Panc1 (cell line): Measurements from ENCODE around the gene GIMAP4. TPM values are rescaled to one million over a fixed set of nuclear protein-coding genes. Genes with fewer than 3 reads are reported as not detected.
"Not testable (repeated sequence)": the region's sequence is repeated elsewhere in the genome, so short reads cannot be mapped to it uniquely, and the experiment has no call there.

Source experiments
- ATAC-seq: fragments of 200-7000 bp; cut with Tn5 transposase; 2 replicates; pipeline ENCODE4 v1.9.1; 2020; ENCODE audit warnings: mild to moderate bottlenecking, moderate library complexity
- BruUV-seq: library from RNA; stranded (reverse); fragments of 400-500 nt; replicated peaks from 2 replicates; lab custom pipeline; 2021; lab: Mats Ljungman, UMichigan
- CTCF ChIA-PET: fragments of 300-600 bp; sonication (Branson Sonifier 250); formaldehyde crosslinking; loops from one replicate; lab custom pipeline; 2022; ENCODE audit warnings: antibody characterized with exemption; lab: Charles Lee
- POLR2A ChIA-PET: fragments of 300-600 bp; sonication (Branson Sonifier 250); formaldehyde crosslinking; loops from one replicate; lab custom pipeline; 2022; ENCODE audit warnings: antibody characterized with exemption; lab: Charles Lee
- DNase-seq: peaks from one replicate; pipeline ENCODE4 v3.0.0-alpha.2; 2010; ENCODE audit warnings: low read depth, low spot score
- H3K27ac ChIP-seq: 2 replicates; pipeline ENCODE4 v1.5.1; 2011; ENCODE audit warnings: mild to moderate bottlenecking, low read length, inconsistent platforms
- H3K27me3 ChIP-seq: fragments of 200-500 bp; sonication (Bioruptor generic); 2 replicates; pipeline ENCODE4 v1.6.0; 2014; ENCODE audit warnings: low read length, inconsistent platforms; ENCODE audit not compliant: control insufficient read depth, insufficient read depth
- H3K36me3 ChIP-seq: fragments of 200-500 bp; sonication (Bioruptor generic); 2 replicates; pipeline ENCODE4 v1.5.1; 2014; ENCODE audit warnings: inconsistent platforms, mild to moderate bottlenecking, low read length, moderate library complexity; ENCODE audit not compliant: control insufficient read depth, insufficient read depth
- H3K4me1 ChIP-seq: 2 replicates; pipeline ENCODE4 v1.5.1; 2011; ENCODE audit warnings: inconsistent platforms, mild to moderate bottlenecking, low read length, moderate library complexity; ENCODE audit not compliant: control insufficient read depth, insufficient read depth
- H3K4me3 ChIP-seq, 2 experiments: 2 replicates each; pipeline ENCODE4 v1.5.1; 2011 to 2012; ENCODE audit warnings: low read depth in 2 of 2, low read length in 2 of 2, mild to moderate bottlenecking in 2 of 2, inconsistent platforms in 1 of 2, moderate library complexity in 1 of 2
- H3K9me3 ChIP-seq: fragments of 200-500 bp; sonication (Bioruptor generic); 2 replicates; pipeline ENCODE4 v1.5.1; 2014; ENCODE audit warnings: low read depth, mild to moderate bottlenecking, inconsistent platforms, low read length, moderate library complexity; ENCODE audit not compliant: control insufficient read depth, insufficient read depth
- POLR2AphosphoS5 ChIP-seq: IDR thresholded peaks from 2 replicates; pipeline ENCODE4 v1.6.1; 2012; ENCODE audit warnings: mild to moderate bottlenecking, low read depth, low read length, moderate library complexity
- SIN3A ChIP-seq: IDR thresholded peaks from 2 replicates; pipeline ENCODE4 v1.6.1; 2012; ENCODE audit warnings: low read depth, mild to moderate bottlenecking, low read length, moderate library complexity, borderline replicate concordance; ENCODE audit not compliant: insufficient read depth
- TCF7L2 ChIP-seq: IDR thresholded peaks from 2 replicates; pipeline ENCODE4 v1.6.1; 2011; ENCODE audit warnings: mild to moderate bottlenecking, low read depth, low read length, inconsistent platforms
- in situ Hi-C: cut with HindIII; loops from 2 replicates; pipeline ENCODE4 v1.10.0; 2016; ENCODE audit warnings: low sequenced_read_pairs, low pct_unique_long_range_greater_than_20kb
- intact Hi-C: fragments of 100-400 bp; cut with micrococcal nuclease; formaldehyde crosslinking; loops from one replicate; pipeline ENCODE4 v1.10.0; 2022; ENCODE audit not compliant: unreplicated experiment
- total RNA-seq: library from RNA; stranded (reverse); gene quantifications from one replicate; pipeline ENCODE4 v1.2.1, GENCODE V29; 2021; ENCODE audit not compliant: unreplicated experiment
- TF ChIP-seq, protein P1 (sequence below): fragments of 450-650 bp; IDR thresholded peaks from 2 replicates; pipeline ENCODE4 v1.5.1; 2017; ENCODE audit warnings: mild to moderate bottlenecking
- TF ChIP-seq, protein P2 (sequence below), 2 experiments: IDR thresholded peaks; 2 replicates each; pipeline ENCODE4 v1.6.1; 2011 to 2012; ENCODE audit warnings: low read depth in 2 of 2, control low read depth in 1 of 2, low read length in 1 of 2, mild to moderate bottlenecking in 1 of 2, moderate library complexity in 1 of 2; ENCODE audit not compliant: insufficient read depth in 1 of 2

Gene GIMAP4
- total RNA-seq, 1 experiment from 2014 or later, result 0.26 TPM

DNA sequence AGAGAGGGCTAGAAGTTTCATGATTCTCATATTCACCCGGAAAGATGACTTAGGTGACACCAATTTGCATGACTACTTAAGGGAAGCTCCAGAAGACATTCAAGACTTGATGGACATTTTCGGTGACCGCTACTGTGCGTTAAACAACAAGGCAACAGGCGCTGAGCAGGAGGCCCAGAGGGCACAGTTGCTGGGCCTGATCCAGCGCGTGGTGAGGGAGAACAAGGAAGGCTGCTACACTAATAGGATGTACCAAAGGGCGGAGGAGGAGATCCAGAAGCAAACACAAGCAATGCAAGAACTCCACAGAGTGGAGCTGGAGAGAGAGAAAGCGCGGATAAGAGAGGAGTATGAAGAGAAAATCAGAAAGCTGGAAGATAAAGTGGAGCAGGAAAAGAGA, 5.3 kb downstream of the GIMAP4 start:
- Histone ChIP-seq H3K36me3 (no peaks in the 10 kb centered on the region), H3K27me3 (no peaks in the 10 kb centered on the region), H3K4me3 (no peak overlapping the region), H3K4me1 (no peaks in the 10 kb centered on the region), H3K27ac (no peak overlapping the region), H3K9me3 (no peaks in the 10 kb centered on the region)
- POLR2A ChIA-PET, result no interaction called here
- CTCF ChIA-PET, result no interaction called here
- no peak for DNase-seq
- intact Hi-C loops (no loop called here), in situ Hi-C loops (no loop called here)
- BruUV-seq, result no TSS peak
- TF ChIP-seq, protein P1, sequence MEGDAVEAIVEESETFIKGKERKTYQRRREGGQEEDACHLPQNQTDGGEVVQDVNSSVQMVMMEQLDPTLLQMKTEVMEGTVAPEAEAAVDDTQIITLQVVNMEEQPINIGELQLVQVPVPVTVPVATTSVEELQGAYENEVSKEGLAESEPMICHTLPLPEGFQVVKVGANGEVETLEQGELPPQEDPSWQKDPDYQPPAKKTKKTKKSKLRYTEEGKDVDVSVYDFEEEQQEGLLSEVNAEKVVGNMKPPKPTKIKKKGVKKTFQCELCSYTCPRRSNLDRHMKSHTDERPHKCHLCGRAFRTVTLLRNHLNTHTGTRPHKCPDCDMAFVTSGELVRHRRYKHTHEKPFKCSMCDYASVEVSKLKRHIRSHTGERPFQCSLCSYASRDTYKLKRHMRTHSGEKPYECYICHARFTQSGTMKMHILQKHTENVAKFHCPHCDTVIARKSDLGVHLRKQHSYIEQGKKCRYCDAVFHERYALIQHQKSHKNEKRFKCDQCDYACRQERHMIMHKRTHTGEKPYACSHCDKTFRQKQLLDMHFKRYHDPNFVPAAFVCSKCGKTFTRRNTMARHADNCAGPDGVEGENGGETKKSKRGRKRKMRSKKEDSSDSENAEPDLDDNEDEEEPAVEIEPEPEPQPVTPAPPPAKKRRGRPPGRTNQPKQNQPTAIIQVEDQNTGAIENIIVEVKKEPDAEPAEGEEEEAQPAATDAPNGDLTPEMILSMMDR, result no peak
- no peak for TF ChIP-seq TCF7L2
- ATAC-seq, result no peak

DNA sequence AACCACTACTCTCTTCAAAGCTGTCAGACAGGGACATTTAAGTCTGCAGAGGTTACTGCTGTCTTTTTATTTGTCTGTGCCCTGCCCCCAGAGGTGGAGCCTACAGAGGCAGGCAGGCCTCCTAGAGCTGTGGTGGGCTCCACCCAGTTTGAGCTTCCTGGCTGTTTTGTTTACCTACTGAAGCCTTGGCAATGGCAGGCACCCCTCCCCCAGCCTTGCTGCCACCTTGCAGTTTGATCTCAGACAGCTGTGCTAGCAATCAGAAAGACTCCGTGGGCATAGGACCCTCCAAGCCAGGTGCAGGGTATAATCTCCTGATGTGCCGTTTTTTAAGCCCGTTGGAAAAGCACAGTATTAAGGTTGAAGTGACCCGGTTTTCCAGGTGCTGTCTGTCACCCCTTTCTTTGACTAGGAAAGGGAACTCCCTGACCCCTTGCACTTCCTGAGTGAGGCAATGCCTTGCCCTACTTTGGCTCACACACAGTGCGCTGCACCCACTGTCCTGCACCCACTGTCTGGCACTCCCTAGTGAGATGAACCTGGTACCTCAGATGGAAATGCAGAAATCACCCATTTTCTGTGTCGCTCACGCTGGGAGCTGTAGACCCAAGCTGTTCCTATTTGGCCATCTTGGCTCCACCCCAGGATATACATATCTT, 12.9 kb downstream of the GIMAP4 start:
- H3K9me3 ChIP-seq, intact Hi-C loops, DNase-seq, in situ Hi-C loops, H3K4me1 ChIP-seq, BruUV-seq, POLR2A ChIA-PET, H3K4me3 ChIP-seq, H3K27ac ChIP-seq, CTCF ChIA-PET, H3K36me3 ChIP-seq, H3K27me3 ChIP-seq, ATAC-seq: not testable (repeated sequence)

DNA sequence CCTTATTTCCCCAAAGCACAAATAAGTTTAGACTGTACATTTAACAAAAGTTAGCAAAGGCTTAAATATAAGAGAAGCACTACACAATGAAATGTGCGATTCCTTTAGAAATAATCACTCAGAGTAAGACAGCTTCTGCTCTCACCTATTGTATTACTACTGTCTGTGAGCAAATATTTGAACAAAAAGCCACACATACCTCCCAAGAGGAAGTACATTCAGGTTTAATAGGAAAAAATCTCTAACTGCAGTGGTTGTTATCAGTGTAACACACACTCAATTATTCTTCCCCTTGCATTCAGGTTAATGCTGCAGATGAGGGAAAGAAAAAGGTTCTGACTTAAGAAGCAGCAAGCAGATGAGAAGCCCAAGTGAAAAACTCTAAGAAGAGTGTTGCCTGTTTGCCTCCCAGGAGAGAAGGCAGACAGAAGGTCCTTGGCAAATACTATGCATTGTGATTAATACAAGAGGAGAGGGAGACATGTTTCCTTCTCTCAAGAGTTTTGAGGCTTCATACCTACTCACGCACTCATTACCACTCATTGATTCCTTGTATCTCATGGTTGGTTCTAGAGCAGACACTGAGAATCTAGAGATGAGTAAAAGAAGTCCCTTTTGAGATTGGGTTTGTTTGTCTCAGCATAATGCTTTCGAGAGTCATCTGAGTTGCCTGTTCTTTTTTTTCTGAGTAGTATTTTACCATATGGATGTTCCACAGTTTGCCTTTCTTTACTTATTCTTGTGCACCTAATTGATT, 13.6 kb downstream of the GIMAP4 start:
- in situ Hi-C loops, result no loop called here

More for the DNA sequence above, 13.6 kb downstream of the GIMAP4 start:
- Histone ChIP-seq H3K27me3 (no peaks in the 10 kb centered on the region; the same call in none of the 2 replicates), H3K4me1 (no peaks in the 10 kb centered on the region), H3K27ac (no peak overlapping the region), H3K9me3 (no peaks in the 10 kb centered on the region), H3K36me3 (no peaks in the 10 kb centered on the region), H3K4me3 (no peak overlapping the region)
- no TSS peak for BruUV-seq
- ChIA-PET CTCF (no interaction called here), POLR2A (no interaction called here)
- intact Hi-C loops, result no loop called here
- ATAC-seq, result no peak
- DNase-seq, result no peak
- no peak for TF ChIP-seq POLR2AphosphoS5
- no peak for TF ChIP-seq SIN3A
- TF ChIP-seq, protein P2, sequence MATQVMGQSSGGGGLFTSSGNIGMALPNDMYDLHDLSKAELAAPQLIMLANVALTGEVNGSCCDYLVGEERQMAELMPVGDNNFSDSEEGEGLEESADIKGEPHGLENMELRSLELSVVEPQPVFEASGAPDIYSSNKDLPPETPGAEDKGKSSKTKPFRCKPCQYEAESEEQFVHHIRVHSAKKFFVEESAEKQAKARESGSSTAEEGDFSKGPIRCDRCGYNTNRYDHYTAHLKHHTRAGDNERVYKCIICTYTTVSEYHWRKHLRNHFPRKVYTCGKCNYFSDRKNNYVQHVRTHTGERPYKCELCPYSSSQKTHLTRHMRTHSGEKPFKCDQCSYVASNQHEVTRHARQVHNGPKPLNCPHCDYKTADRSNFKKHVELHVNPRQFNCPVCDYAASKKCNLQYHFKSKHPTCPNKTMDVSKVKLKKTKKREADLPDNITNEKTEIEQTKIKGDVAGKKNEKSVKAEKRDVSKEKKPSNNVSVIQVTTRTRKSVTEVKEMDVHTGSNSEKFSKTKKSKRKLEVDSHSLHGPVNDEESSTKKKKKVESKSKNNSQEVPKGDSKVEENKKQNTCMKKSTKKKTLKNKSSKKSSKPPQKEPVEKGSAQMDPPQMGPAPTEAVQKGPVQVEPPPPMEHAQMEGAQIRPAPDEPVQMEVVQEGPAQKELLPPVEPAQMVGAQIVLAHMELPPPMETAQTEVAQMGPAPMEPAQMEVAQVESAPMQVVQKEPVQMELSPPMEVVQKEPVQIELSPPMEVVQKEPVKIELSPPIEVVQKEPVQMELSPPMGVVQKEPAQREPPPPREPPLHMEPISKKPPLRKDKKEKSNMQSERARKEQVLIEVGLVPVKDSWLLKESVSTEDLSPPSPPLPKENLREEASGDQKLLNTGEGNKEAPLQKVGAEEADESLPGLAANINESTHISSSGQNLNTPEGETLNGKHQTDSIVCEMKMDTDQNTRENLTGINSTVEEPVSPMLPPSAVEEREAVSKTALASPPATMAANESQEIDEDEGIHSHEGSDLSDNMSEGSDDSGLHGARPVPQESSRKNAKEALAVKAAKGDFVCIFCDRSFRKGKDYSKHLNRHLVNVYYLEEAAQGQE (IDR thresholded peaks at IDR 0.05; ENCODE audit: insufficient read depth in 1 of 2, low read depth in 2 of 2, low read length in 1 of 2), result no peak
- TF ChIP-seq, protein P1, result no peak
- no peak for TF ChIP-seq TCF7L2
